ENCODE results near the gene TUBA4A.

Gene TUBA4A

GRCh38 chr2:219225350-219225749 lies 28.4 kb downstream of the TUBA4A start:
- peak; percentile 87 to 89 for DNase-seq (ENCODE audit: low read depth in 1 of 2, low spot score in 1 of 2)
- Histone ChIP-seq H3K27ac (replicated peaks) (no peak overlapping the region), H3K4me3 (replicated peaks; ENCODE audit: insufficient read depth, low read length) (no peak overlapping the region), H3K27me3 (ENCODE audit: insufficient read depth, poor library complexity, severe bottlenecking) (no peaks in the 10 kb centered on the region)
- TF ChIP-seq CTCF (IDR thresholded peaks at IDR 0.05; ENCODE audit: insufficient read depth, low read length) (no peak), REST (IDR thresholded peaks at IDR 0.05; ENCODE audit: insufficient replicate concordance, low read depth) (no peak), GABPA (IDR thresholded peaks at IDR 0.05; ENCODE audit: low read depth) (no peak), SPI1 (IDR thresholded peaks at IDR 0.05; ENCODE audit: borderline replicate concordance, low read depth) (peak; percentile 99), POLR2AphosphoS5 (IDR thresholded peaks at IDR 0.05; ENCODE audit: low read depth) (peak; percentile 100)

- no peak overlapping the region for H3K27ac ChIP-seq (replicated peaks)
- DNase-seq (ENCODE audit: low read depth in 1 of 2, low spot score in 1 of 2) = no peak
- TF ChIP-seq GABPA (IDR thresholded peaks at IDR 0.05; ENCODE audit: low read depth) (no peak), POLR2AphosphoS5 (IDR thresholded peaks at IDR 0.05; ENCODE audit: low read depth) (no peak), SPI1 (IDR thresholded peaks at IDR 0.05; ENCODE audit: borderline replicate concordance, low read depth) (no peak), REST (IDR thresholded peaks at IDR 0.05; ENCODE audit: insufficient replicate concordance, low read depth) (no peak), CTCF (IDR thresholded peaks at IDR 0.05; ENCODE audit: insufficient read depth, low read length) (no peak)
- no peaks in the 10 kb centered on the region for H3K27me3 ChIP-seq (ENCODE audit: insufficient read depth, poor library complexity, severe bottlenecking)
- H3K4me3 ChIP-seq (replicated peaks; ENCODE audit: insufficient read depth, low read length) = no peak overlapping the region
Observed at GRCh38 chr2:219223831-219224610, 29.7 kb downstream of the TUBA4A start.

- Histone ChIP-seq H3K4me3 (replicated peaks; ENCODE audit: insufficient read depth, low read length) (no peak overlapping the region), H3K27ac (replicated peaks) (no peak overlapping the region), H3K27me3 (ENCODE audit: insufficient read depth, poor library complexity, severe bottlenecking) (peaks cover 2% of the 10 kb centered on the region)
- DNase-seq (ENCODE audit: low read depth in 1 of 2, low spot score in 1 of 2) = no peak
- TF ChIP-seq POLR2AphosphoS5 (IDR thresholded peaks at IDR 0.05; ENCODE audit: low read depth) = no peak
- TF ChIP-seq GABPA (IDR thresholded peaks at IDR 0.05; ENCODE audit: low read depth) = no peak
- TF ChIP-seq CTCF (IDR thresholded peaks at IDR 0.05; ENCODE audit: insufficient read depth, low read length) = no peak
- no peak for TF ChIP-seq SPI1 (IDR thresholded peaks at IDR 0.05; ENCODE audit: borderline replicate concordance, low read depth)
- TF ChIP-seq REST (IDR thresholded peaks at IDR 0.05; ENCODE audit: insufficient replicate concordance, low read depth) = no peak
Observed at GRCh38 chr2:219221957-219222518, 31.7 kb downstream of the TUBA4A start.
